Measurements from ENCODE around the gene WRAP73. TPM values are rescaled to one million over a fixed set of nuclear protein-coding genes. Genes with fewer than 3 reads are reported as not detected.
"Not testable (repeated sequence)": the region's sequence is repeated elsewhere in the genome, so short reads cannot be mapped to it uniquely, and the experiment has no call there.

WRAP73 gene
- total RNA-seq, 1 donor from 2014 or later = 13.9 TPM

GRCh38 chr1:3629561-3630160 lies 20.2 kb downstream of the WRAP73 start:
- no peak for ATAC-seq

DNA sequence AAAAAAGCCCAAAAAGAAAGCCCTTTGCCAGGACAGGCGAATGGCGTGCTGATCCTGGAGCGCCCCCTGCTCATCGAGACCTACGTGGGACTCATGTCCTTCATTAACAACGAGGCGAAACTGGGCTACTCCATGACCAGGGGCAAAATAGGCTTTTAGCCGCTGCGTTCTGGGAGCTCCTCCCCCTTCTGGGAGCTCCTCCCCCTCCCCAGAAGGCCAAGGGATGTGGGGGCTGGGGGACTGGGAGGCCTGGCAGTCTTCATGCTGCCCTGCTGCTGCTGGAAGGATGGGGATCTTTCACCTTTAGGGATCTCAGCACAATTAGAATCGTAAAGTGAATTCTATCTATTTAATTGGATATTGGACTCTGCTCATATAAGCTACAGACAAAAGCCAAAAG lies 21.5 kb downstream of the WRAP73 start:
- no peak for ATAC-seq

- ATAC-seq = no peak
Measured at GRCh38 chr1:3627515-3628253, 22.2 kb downstream of the WRAP73 start.

DNA sequence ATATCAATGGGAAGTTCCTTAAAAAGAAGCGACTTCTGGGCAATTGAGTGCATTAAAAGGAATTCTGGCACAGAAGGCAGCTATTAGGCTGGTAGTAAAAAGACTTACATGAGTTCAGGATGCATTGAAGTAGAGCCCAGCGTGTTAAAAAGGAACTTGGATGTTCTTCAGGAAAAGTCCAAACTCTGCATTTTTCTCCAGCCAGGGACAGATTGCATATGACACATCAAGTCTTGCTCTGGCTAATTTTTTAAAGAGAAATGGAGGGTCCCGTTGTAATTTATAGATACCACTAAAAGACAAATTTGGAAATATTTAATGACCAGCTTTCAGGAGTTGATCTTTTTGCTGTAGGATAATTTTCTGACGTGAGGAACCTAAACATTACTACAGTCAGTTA lies 23.9 kb downstream of the WRAP73 start:
- no peak for ATAC-seq

GRCh38 chr1:3625151-3625907 lies 24.6 kb downstream of the WRAP73 start:
- ATAC-seq = peak; percentile 33

GRCh38 chr1:3624200-3625136 lies 25.4 kb downstream of the WRAP73 start, which contains the start of gene TPRG1L:
TPRG1L (plus strand) TSS chr1:3625015; CDS start chr1:3625073, 58 bp downstream.
- peak; percentile 96 for ATAC-seq

- peak; percentile 1 for ATAC-seq
Measured at GRCh38 chr1:3623441-3624199, 26.3 kb downstream of the WRAP73 start.

DNA sequence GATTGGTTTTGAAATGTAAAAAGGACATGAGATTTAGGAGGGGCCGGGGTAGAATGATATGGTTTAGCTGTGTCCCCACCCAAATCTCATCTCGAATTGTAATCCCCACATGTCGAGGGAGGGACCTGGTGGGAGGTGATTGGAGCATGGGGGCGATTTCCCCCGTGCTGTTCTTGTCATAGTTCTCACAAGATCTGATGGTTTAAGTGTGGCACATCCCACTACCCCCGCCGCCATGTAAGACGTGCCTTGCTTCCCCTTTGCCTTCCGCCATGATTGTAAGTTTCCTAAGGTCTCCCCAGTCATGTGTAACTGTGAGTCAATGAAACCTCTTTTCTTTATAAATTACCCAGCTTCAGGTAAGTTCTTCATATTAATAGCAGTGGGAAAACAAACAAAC lies 27.8 kb downstream of the WRAP73 start:
- ATAC-seq = not testable (repeated sequence)

DNA sequence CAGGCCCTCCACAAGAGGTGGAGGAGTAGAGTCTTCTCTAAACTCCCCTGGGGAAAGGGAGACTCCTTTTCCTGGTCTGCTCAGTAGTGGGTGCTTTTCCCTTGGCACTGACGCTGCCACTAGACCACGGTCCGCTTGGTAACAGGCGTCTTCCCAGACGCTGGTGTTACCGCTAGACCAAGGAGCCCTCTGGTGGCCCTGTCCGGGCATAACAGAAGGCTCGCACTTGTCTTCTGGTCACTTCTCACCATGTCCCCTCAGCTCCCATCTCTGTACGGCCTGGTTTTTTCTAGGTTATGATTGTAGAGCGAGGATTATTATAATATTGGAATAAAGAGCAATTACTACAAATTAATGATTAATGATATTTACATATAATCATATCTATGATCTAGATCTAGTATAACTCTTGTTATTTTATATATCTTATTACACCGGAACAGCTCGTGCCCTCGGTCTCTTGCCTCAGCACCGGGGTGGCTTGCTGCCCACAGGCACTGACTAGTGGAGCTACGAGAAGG lies 28.7 kb downstream of the WRAP73 start:
- not testable (repeated sequence) for ATAC-seq

GRCh38 chr1:3620708-3621107 lies 29.2 kb downstream of the WRAP73 start:
- ATAC-seq = no peak

- peak; percentile 77 for ATAC-seq
Measured at GRCh38 chr1:3618881-3619671, 30.8 kb downstream of the WRAP73 start.

DNA sequence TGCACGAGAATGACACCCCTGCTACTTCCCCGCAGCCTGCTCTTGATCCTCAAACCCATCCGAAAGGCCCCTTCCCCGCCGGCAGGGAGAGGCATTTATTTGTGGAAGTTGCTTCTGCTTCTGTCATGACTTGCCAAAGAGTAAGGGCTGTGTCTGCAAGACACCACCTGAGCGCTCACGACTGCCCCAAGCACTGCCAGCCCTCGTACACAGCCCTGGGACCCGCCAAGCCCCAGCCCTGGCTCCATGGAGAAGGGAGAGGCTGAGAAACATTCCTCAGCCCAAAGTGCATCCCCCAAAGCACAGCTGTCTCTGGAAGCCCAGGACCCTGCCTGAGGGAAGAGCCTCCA lies 31.4 kb downstream of the WRAP73 start:
- no peak for ATAC-seq

DNA sequence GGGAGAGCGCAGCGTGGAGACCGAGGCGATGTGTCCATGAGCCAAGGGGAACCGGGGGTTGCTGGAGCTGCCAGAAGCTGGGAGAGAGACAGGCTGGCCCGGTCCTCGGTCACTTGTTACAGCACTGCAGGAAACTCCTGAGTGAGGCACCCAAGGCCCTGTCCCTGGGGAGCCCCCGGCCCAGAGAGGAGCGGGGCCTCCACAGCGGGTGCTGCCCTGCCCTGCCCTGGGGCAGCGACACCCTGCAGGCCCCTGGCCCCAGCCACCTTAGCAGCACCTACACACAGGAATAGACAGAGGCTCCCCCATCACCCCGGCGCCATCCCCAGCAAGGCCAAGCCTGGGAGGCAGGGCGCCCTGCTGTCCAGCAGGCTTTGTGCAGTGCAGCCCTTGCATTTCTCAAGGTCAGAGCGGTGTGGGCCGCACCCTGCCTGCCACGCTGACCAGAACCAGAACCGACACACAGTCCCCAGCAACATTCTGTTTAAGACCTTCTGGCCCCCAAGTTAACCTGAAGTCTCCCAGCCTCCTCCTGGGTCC lies 32.0 kb downstream of the WRAP73 start:
- ATAC-seq = peak; percentile 12

GRCh38 chr1:3616861-3617260 lies 33.0 kb downstream of the WRAP73 start:
- no peak for ATAC-seq

GRCh38 chr1:3614755-3615742 lies 34.9 kb downstream of the WRAP73 start:
- ATAC-seq = no peak

DNA sequence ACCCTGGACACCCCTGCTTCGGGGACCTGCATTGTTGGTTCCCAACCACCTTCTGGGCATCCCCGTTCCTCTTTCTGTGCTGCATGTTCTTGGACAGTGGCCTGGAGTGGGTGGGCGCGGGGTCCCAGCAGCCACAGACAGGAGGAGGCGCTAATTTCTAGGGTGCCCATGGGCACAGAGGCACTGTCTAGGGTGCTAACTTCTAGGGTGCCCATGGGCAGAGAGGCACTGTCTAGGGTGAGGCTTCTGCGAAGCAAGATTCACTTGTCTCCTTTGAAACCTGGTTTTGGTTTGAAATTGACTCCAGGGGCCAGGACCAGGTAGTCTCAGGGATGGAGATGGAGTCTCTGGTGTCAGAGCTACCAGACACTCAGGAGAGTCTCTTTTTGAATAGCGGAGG lies 37.8 kb downstream of the WRAP73 start:
- ATAC-seq = no peak

DNA sequence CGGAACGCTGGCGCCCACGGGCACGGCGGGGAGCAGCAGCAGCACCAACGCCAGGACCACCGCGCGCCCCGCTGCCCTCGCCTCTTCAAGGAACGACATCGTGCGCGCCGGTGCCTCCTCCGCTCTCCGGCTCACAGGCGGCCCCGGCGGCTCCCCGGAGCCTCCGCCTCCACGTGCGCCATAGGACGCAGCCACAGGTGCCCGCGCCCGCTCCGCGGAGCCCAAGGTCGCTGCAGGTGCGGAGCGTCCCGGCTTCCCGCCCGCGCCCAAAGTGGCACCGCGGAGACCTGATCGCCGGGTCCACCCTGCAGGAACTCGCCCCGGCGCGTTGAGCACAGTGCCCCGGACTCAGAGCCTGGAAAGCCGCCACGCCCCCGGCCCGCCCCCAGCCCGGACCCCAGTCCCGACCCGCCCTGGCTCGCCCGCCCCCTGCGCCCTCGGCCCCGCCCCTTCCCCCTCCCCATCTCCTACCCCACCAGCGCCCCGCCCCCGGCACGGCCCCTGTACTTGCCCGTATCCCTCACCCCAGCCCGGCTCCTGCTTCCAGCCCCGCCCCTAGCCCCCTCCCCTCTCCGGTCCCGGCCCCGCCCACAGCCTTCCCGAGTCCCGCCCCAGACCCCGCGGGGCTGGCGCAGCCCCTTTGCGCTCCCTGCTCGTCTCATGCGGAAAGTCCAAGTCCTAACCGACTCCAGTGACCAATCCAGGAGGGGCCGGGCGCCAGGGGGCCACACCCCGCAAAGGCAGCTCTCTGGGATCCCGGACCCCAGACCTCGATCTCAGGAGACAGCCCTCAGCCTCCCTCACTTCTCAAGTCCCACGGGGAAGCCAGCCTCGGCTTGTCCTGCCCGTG lies 38.5 kb downstream of the WRAP73 start, which contains the start of gene MEGF6:
Gene MEGF6 (minus strand): TSS at position 339 of the 850 bp plus-strand sequence. CDS start 240 bp downstream, at position 99.
- peak; percentile 25 for ATAC-seq

Measured in esophagus mucosa (tissue), 1 donor.